Measurements from ENCODE around the gene OBSCN. TPM values are rescaled to one million over a fixed set of nuclear protein-coding genes. Genes with fewer than 3 reads are reported as not detected.

OBSCN gene
- total and polyA plus RNA-seq, 12 donors: 0.90 to 18.0 (median 5.9) TPM

DNA sequence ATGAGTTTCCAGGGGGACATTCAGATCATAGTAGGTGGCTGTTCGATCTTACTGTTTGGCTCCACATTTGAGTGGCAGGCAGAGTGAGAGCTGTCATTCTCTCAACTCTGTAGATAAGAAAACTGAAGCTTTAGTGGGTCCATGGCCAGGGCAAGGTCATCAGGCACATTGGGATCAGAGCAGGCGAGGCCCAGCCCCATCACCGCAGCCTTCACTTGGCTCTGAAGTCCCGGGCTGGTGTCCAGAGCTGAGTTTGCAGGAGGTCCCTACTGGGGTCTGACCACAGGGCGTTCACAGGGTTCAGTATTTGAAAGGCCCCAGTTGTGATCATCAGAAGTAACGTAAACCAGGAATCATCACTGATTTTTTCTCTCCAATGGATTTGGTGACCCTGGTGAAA, 76.7 kb downstream of the OBSCN start:
- TF ChIP-seq, protein P1, sequence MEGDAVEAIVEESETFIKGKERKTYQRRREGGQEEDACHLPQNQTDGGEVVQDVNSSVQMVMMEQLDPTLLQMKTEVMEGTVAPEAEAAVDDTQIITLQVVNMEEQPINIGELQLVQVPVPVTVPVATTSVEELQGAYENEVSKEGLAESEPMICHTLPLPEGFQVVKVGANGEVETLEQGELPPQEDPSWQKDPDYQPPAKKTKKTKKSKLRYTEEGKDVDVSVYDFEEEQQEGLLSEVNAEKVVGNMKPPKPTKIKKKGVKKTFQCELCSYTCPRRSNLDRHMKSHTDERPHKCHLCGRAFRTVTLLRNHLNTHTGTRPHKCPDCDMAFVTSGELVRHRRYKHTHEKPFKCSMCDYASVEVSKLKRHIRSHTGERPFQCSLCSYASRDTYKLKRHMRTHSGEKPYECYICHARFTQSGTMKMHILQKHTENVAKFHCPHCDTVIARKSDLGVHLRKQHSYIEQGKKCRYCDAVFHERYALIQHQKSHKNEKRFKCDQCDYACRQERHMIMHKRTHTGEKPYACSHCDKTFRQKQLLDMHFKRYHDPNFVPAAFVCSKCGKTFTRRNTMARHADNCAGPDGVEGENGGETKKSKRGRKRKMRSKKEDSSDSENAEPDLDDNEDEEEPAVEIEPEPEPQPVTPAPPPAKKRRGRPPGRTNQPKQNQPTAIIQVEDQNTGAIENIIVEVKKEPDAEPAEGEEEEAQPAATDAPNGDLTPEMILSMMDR (IDR thresholded peaks at IDR 0.05): no peak
- Histone ChIP-seq H3K27me3 (no peaks in the 10 kb centered on the region), H3K4me3 (no peak overlapping the region), H3K4me1 (replicated peaks in 1 of 2) (no peaks in the 10 kb centered on the region), H3K9me3 (replicated peaks in 1 of 3) (no peaks in the 10 kb centered on the region), H3K27ac (no peak overlapping the region), H3K36me3 (replicated peaks in 1 of 2) (no peaks in the 10 kb centered on the region)
- 68 to 92% (median 88%) methylated on average over 3 to 6 of the region's 6 CpGs for WGBS, 4 donors
- intact Hi-C loops (cut with DNase I): no loop called here
- DNase-seq: no peak

DNA sequence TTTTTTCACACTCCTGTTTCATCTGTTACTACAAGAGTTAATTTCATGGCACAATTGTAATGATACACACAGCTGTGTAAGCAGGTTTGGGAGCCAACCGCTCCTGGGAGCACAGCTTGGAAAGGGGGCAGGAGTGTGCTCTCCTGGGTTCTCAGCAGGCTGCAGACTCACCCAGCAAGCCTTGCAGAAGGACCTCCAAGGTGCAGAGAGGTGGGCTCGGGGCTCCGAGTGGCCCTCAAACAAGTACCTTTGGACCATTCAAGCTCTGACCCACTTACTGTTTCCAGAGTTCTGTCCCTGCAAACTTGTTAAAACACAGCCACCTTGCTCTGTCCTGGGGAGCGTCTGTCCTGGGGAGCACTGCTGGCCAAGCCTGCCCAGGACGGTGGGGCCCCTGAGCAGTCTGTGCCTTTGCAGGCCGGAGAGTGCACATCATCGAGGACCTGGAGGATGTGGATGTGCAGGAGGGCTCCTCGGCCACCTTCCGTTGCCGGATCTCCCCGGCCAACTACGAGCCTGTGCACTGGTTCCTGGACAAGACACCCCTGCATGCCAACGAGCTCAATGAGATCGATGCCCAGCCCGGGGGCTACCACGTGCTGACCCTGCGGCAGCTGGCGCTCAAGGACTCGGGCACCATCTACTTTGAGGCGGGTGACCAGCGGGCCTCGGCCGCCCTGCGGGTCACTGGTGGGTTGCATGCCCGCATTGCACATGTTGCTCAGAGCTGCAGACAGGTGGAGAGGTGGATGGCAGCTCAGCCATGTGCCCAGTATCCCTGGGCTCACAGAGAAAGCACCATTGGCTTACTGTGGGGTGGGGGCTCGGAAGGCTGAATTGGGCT, 78.0 kb downstream of the OBSCN start:
- no peak overlapping the region for H3K4me3 ChIP-seq
- WGBS, 4 donors: 89 to 93% (median 90%) methylated on average over 13 to 26 of the region's 26 CpGs
- no peaks in the 10 kb centered on the region for H3K4me1 ChIP-seq (replicated peaks in 1 of 2)
- TF ChIP-seq, protein P1 (IDR thresholded peaks at IDR 0.05): no peak
- no peak for TF ChIP-seq POLR2A (IDR thresholded peaks at IDR 0.05)
- H3K36me3 ChIP-seq (replicated peaks in 1 of 2): no peaks in the 10 kb centered on the region
- no peaks in the 10 kb centered on the region for H3K27me3 ChIP-seq
- DNase-seq: no peak
- no peaks in the 10 kb centered on the region for H3K9me3 ChIP-seq (replicated peaks in 1 of 3)
- intact Hi-C loops (cut with DNase I): no loop called here
- H3K27ac ChIP-seq: no peak overlapping the region

DNA sequence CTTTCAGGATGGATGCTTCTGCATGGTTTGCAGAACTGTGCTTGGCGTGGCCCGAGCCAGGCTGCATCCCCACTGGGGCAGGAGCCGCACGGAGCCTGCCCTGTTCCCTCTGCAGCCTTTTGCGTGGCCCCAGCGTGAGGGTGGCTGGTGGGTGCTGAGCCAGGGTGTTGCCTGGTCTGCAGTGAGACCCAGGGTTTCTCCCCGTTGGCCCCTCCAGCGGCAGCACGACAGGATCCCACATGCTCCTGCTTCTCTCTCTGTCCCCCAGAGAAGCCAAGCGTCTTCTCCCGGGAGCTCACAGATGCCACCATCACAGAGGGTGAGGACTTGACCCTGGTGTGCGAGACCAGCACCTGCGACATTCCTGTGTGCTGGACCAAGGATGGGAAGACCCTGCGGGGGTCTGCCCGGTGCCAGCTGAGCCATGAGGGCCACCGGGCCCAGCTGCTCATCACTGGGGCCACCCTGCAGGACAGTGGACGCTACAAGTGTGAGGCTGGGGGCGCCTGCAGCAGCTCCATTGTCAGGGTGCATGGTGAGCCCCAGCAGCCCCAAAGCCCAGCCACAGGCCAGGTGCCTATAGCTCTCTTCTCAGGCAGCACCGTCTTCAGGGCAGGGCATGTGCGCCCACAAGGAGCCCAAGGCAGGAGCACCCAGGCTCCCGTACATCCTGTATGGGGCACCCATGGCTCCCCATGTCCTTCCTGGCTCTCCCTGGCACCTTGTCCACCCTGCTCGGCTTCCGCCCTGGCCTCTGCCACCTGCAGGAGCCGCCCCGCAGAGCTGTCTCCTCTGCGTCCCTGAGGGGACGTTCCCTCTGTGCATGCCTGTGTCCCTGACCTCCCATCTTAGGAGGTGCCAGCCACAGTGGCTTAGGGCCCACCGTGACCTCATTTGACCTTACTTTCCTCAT, 78.9 kb downstream of the OBSCN start:
- TF ChIP-seq, protein P1 (IDR thresholded peaks at IDR 0.05): no peak
- no peak for TF ChIP-seq POLR2A (IDR thresholded peaks at IDR 0.05)
- H3K4me1 ChIP-seq (replicated peaks in 1 of 2): no peaks in the 10 kb centered on the region
- no peak for DNase-seq
- intact Hi-C loops (cut with DNase I): no loop called here
- no peaks in the 10 kb centered on the region for H3K27me3 ChIP-seq
- 84 to 90% (median 88%) methylated on average over 9 to 28 of the region's 28 CpGs for WGBS, 4 donors
- H3K27ac ChIP-seq: no peak overlapping the region
- H3K36me3 ChIP-seq (replicated peaks in 1 of 2): no peaks in the 10 kb centered on the region
- no peaks in the 10 kb centered on the region for H3K9me3 ChIP-seq (replicated peaks in 1 of 3)
- H3K4me3 ChIP-seq: no peak overlapping the region

Data from adrenal gland (tissue), 12 donors.